ENCODE results near the gene ACSBG1. TPM values are rescaled to one million over a fixed set of nuclear protein-coding genes. Genes with fewer than 3 reads are reported as not detected.

Gene ACSBG1
- total and polyA plus RNA-seq, 5 experiments from 2014 or later: 0.05 to 0.11 TPM; not detected in 3

- DNase-seq (no peak), ATAC-seq (no peak)
- Mint-ChIP-seq H3K27ac (peak overlapping the region in 1 of 10 donors; percentile 46), H3K4me1 (no peaks in the 10 kb centered on the region), H3K9me3 (no peaks in the 10 kb centered on the region), H3K4me3 (peak overlapping the region in 1 of 10 donors; percentile 64), H3K36me3 (no peaks in the 10 kb centered on the region), H3K27me3 (peaks cover 0 to 15% (median 5%) of the 10 kb centered on the region in 5 donors)
- POLR2A ChIA-PET: no interaction called here
These were observed 21.6 kb downstream of the ACSBG1 start for GRCh38 chr15:78212546-78213424.

DNA sequence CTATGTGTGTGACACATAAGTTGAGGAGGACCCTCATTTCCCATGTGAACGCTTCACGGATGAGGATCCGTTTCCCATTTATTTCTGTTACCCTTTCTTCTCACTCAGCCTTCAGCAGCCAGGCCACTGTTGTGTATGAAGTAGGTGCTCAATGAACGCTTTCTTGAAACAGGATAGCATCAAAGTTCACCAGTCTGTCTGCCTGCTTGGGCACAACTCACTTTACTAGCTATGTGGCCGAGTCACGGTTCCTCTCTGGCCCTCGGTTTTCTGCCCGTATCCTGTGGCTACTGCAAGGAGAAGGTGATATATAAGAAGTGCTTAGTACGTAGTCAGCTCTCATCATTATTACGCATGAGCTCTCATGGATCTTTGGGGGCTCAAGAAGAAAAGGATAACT is 22.4 kb downstream of the ACSBG1 start:
- Mint-ChIP-seq H3K4me3 (no peak overlapping the region), H3K36me3 (no peaks in the 10 kb centered on the region), H3K9me3 (no peaks in the 10 kb centered on the region), H3K27ac (peak overlapping the region in 1 of 10 donors; percentile 53), H3K27me3 (peaks cover 0 to 15% (median 5%) of the 10 kb centered on the region in 5 donors), H3K4me1 (no peaks in the 10 kb centered on the region)
- DNase-seq: no peak
- no peak for ATAC-seq
- POLR2A ChIA-PET: no interaction called here

DNA sequence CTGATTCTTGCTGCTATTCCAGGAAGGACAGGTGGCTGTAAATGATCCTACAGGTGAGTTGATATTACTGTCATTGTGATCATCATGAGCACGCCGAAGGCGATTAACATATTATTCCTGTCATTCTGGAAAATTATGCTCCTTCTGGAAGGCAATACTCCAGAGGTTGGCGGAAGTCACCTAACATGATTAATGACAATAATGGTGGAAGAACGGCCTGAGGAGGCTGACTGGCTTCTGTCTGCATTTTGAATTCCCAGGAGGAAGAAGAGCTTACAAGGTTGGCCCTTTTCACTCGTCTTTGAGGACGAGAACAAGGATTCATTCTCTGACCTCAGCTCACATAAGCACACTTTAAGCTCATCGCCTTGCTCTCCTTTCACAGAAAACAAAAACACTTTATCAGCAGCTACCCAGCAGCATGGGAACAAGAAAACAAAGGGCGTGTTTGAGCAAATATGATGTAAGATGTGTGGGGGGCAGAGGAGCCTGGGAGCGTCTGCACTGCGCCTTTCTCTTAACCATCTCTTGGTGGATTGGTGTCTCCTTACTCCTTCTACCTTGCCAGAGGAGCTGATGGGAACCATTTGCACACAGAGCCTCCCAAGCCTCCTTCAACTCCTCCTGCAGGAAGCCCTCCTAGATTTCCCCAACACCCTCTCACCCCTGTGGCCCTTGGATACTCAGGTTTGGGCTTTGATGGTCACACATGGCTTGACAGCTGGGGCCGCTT is 23.0 kb downstream of the ACSBG1 start:
- H3K36me3 Mint-ChIP-seq: no peaks in the 10 kb centered on the region
- peak overlapping the region in 1 of 10 donors; percentile 53 for H3K27ac Mint-ChIP-seq
- DNase-seq: no peak
- POLR2A ChIA-PET: no interaction called here
- no peaks in the 10 kb centered on the region for H3K9me3 Mint-ChIP-seq
- no peak for ATAC-seq
- H3K27me3 Mint-ChIP-seq: peaks cover 0 to 15% (median 5%) of the 10 kb centered on the region in 5 donors
- H3K4me3 Mint-ChIP-seq: no peak overlapping the region
- no peaks in the 10 kb centered on the region for H3K4me1 Mint-ChIP-seq

- DNase-seq: no peak
- POLR2A ChIA-PET: no interaction called here
- H3K4me3 Mint-ChIP-seq: no peak overlapping the region
- peaks cover 0 to 15% (median 5%) of the 10 kb centered on the region in 5 donors for H3K27me3 Mint-ChIP-seq
- H3K27ac Mint-ChIP-seq: no peak overlapping the region
- H3K4me1 Mint-ChIP-seq: peaks cover 0 to 1% (median 0%) of the 10 kb centered on the region in 4 donors
- H3K36me3 Mint-ChIP-seq: no peaks in the 10 kb centered on the region
- no peaks in the 10 kb centered on the region for H3K9me3 Mint-ChIP-seq
- ATAC-seq: no peak
These were observed 24.0 kb downstream of the ACSBG1 start for GRCh38 chr15:78210349-78210717.

- Mint-ChIP-seq H3K27me3 (peaks cover 0 to 15% (median 3%) of the 10 kb centered on the region in 5 donors), H3K9me3 (no peaks in the 10 kb centered on the region), H3K4me3 (no peak overlapping the region), H3K4me1 (peaks cover 0 to 1% (median 0%) of the 10 kb centered on the region in 4 donors), H3K36me3 (no peaks in the 10 kb centered on the region), H3K27ac (no peak overlapping the region)
- POLR2A ChIA-PET: no interaction called here
- ATAC-seq (no peak), DNase-seq (no peak)
These were observed 24.6 kb downstream of the ACSBG1 start for GRCh38 chr15:78209646-78210348.

GRCh38 chr15:78208887-78209645 is 25.3 kb downstream of the ACSBG1 start:
- POLR2A ChIA-PET: no interaction called here
- no peak overlapping the region for H3K27ac Mint-ChIP-seq
- ATAC-seq (no peak), DNase-seq (no peak)
- H3K4me3 Mint-ChIP-seq: no peak overlapping the region
- peaks cover 0 to 15% (median 3%) of the 10 kb centered on the region in 5 donors for H3K27me3 Mint-ChIP-seq
- H3K4me1 Mint-ChIP-seq: peaks cover 0 to 1% (median 0%) of the 10 kb centered on the region in 4 donors
- H3K36me3 Mint-ChIP-seq: no peaks in the 10 kb centered on the region
- H3K9me3 Mint-ChIP-seq: no peaks in the 10 kb centered on the region

DNA sequence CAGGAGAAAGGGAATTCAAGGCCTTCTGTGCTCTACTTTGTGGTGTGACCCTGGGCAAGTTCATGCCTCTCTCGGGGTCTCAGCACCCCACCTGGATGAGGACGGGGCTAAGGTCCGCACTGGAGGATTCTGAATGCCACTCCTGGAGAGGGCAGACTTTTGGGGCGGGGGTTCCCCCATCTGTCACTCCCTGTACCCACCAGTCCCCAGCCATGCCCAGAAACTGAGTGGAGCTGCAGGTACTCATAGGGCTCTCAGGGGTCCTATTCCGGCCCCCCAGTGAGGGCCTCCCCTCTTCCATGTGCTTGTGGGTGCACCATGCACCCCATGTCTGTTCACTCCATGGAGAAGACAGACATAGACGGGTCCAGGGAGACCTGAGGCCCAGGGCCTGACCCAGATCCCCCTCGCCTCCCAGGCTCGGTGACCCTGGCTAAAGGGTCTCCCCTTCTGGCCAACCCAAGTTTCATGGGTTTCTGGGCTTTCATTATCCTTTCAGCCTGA is 26.0 kb downstream of the ACSBG1 start:
- POLR2A ChIA-PET: no interaction called here
- peaks cover 0 to 1% (median 0%) of the 10 kb centered on the region in 4 donors for H3K4me1 Mint-ChIP-seq
- no peak for DNase-seq

GRCh38 chr15:78207641-78208340 is 26.6 kb downstream of the ACSBG1 start:
- no peak for ATAC-seq
- H3K27me3 Mint-ChIP-seq: peaks cover 0 to 10% (median 3%) of the 10 kb centered on the region in 5 donors
- peaks cover 0 to 1% (median 0%) of the 10 kb centered on the region in 4 donors for H3K4me1 Mint-ChIP-seq
- POLR2A ChIA-PET: no interaction called here
- no peaks in the 10 kb centered on the region for H3K36me3 Mint-ChIP-seq
- no peaks in the 10 kb centered on the region for H3K9me3 Mint-ChIP-seq
- DNase-seq: no peak
- H3K27ac Mint-ChIP-seq: no peak overlapping the region
- H3K4me3 Mint-ChIP-seq: no peak overlapping the region

More for the DNA sequence above, 26.0 kb downstream of the ACSBG1 start:
- Mint-ChIP-seq H3K4me3 (no peak overlapping the region), H3K9me3 (no peaks in the 10 kb centered on the region), H3K36me3 (no peaks in the 10 kb centered on the region), H3K27me3 (peaks cover 0 to 15% (median 3%) of the 10 kb centered on the region in 5 donors), H3K27ac (no peak overlapping the region)
- no peak for ATAC-seq

DNA sequence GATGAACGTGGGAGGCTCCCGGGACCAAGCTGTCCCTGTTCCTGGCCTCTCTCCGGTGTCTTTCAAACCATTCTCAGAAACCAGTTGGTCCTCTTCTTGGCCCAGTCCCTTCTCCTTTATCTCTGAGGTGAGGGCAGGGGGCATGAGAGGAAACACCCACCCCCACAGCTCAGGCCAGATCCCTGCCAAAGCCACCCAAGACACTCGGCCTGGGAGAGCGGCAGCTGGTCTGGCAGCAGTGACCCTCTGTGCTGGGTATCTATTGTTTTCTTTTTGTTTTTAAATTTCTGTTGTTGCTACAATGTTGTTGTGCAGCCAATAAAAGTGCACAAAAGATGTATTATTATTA is 27.3 kb downstream of the ACSBG1 start:
- no peak overlapping the region for H3K4me3 Mint-ChIP-seq
- H3K4me1 Mint-ChIP-seq: peaks cover 0 to 1% (median 0%) of the 10 kb centered on the region in 4 donors
- peaks cover 0 to 3% (median 1%) of the 10 kb centered on the region in 5 donors for H3K27me3 Mint-ChIP-seq
- no peak overlapping the region for H3K27ac Mint-ChIP-seq
- no peaks in the 10 kb centered on the region for H3K36me3 Mint-ChIP-seq
- no peaks in the 10 kb centered on the region for H3K9me3 Mint-ChIP-seq
- POLR2A ChIA-PET: no interaction called here
- ATAC-seq: no peak
- no peak for DNase-seq

DNA sequence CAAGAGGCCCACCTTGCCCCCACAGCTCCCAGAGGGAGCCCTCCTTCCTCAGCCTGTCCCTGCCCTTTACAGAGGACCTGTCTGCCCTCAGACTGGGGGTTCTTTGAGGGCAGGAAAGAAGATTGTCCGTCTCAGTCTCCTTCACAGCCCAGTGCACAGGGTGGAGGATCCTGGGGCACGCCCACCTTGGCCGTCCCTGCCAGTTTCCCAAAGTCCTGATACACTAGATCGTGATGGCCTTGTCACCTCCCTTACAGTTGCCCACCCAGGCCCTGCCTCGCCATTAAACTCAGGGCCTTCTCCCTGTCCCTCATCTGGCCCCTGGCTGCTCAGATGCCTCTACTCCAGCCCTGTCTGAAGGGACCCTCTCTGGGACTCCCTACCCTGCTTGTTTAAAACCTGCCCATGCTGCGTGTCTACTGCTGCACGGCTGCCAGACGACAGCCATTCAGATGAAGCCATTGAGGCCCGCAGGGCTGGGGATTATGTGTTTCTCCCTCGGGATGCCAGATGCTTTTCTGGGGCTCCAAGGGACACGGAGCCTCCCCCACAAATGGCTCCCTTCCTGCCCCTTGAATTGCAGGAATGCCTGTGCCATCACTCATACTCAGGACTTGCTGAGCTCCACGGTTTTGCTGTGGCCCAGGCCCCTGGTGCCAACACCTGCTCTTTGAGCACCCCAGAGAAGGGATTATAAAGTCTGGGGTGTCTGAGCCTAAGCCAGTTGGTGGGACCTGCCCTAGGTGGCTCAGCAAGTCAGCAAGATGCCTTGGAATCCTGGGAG is 27.8 kb downstream of the ACSBG1 start:
- Mint-ChIP-seq H3K4me3 (no peak overlapping the region), H3K36me3 (no peaks in the 10 kb centered on the region), H3K4me1 (peaks cover 0 to 1% (median 0%) of the 10 kb centered on the region in 4 donors), H3K27ac (no peak overlapping the region), H3K27me3 (peaks cover 0 to 3% (median 0%) of the 10 kb centered on the region in 5 donors), H3K9me3 (no peaks in the 10 kb centered on the region)
- DNase-seq (no peak), ATAC-seq (no peak)
- POLR2A ChIA-PET: no interaction called here

- POLR2A ChIA-PET: no interaction called here
- Mint-ChIP-seq H3K9me3 (no peaks in the 10 kb centered on the region), H3K4me1 (peaks cover 0 to 1% (median 0%) of the 10 kb centered on the region in 4 donors), H3K4me3 (no peak overlapping the region), H3K27me3 (peaks cover 0 to 2% (median 0%) of the 10 kb centered on the region in 5 donors), H3K36me3 (no peaks in the 10 kb centered on the region), H3K27ac (no peak overlapping the region)
- no peak for ATAC-seq
- no peak for DNase-seq
These were observed 28.5 kb downstream of the ACSBG1 start for GRCh38 chr15:78205856-78206255.

Measured in naive thymus-derived CD8-positive, alpha-beta T cell (primary cell).